Keratinocyte (primary cell): Measurements from ENCODE around the gene ZBTB46.

Source experiments
- CTCF ChIP-seq, 3 experiments: IDR thresholded peaks in 1 of 3; conservative IDR thresholded peaks in 1 of 3; optimal IDR thresholded peaks in 1 of 3; 2 replicates in 2 of 3; 3 replicates in 1 of 3; pipeline versions ENCODE3 to v1.5.1; 2011; ENCODE audit warnings: low read length in 3 of 3, mild to moderate bottlenecking in 3 of 3, moderate library complexity in 2 of 3, control low read depth in 1 of 3, inconsistent platforms in 1 of 3; ENCODE audit not compliant: insufficient read depth in 2 of 3; ENCODE audit errors: extremely low read depth in 1 of 3
- EZH2 ChIP-seq: IDR thresholded peaks from one replicate; pipeline ENCODE4 v1.6.1; 2012; ENCODE audit warnings: inconsistent platforms, mild to moderate bottlenecking, low read length, moderate library complexity

GRCh38 chr20:63734111-63734945 lies 96.7 kb downstream of the ZBTB46 start:
- TF ChIP-seq CTCF (optimal IDR thresholded peaks at IDR 0.05 in 1 of 3, IDR thresholded peaks at IDR 0.05 in 1 of 3, conservative IDR thresholded peaks at IDR 0.05 in 1 of 3; ENCODE audit: extremely low read depth in 1 of 3, insufficient read depth in 2 of 3, low read length in 3 of 3) (no peak), EZH2 (no peak)
